D721Med (cell line): ENCODE data around the gene GDPD5.
A peak's percentile ranks its signal among the peaks of the same experiment; 100 is the strongest.

Source experiments
- DNase-seq: peaks from one replicate; pipeline ENCODE4 v3.0.0; 2011; ENCODE audit warnings: low spot score; ENCODE audit not compliant: insufficient read length
- FAIRE-seq: peaks from 2 replicates; lab custom pipeline; 2011; peaks lifted over from hg19 to GRCh38; lab: Jason Lieb, UNC
- TF ChIP-seq, protein P1 (sequence below): IDR thresholded peaks from 2 replicates; pipeline ENCODE4 v1.5.1; 2012; ENCODE audit warnings: mild to moderate bottlenecking, control low read depth; ENCODE audit not compliant: insufficient read depth; ENCODE audit errors: missing control alignments

Gene GDPD5

DNA sequence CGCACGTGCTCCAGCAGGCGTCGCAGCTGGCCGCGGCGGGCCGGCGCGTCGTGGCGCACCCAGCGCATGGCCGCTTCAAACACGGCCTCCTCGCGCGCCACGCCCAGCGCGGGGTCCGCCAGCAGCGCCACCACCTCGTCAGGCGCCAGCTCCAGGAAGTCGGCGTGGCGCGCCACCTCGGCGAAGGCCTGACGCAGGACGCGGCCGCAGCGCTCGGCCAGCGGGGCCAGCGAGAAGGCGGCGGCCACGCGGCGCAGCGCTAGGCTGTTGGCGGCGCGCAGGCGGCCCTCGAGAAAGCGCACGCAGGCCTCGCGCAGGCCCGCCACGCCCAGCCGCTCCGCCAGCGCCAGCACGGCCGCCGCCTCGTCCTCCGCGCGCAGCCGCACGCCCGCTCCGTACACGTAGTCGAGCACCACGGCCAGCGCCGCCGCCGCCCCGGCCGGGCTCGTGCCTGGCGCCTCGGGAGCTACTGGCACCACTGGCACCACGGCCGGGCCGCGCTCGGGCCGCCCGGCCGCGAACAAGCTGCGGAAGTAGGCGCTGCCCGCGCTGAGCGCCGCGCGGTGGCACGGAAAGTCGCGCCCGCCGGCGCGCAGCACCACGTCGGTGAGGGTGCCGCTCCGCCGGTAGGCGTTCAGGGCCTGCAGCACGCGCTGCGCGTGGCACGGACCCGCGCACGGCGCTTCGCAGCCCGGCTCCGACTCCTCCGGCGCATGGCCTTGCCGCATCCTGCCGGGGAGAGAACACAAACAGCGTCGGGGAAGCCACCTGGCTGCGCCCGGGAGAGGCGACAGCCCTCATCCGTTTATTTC lies 95.6 kb downstream of the GDPD5 start:
- DNase-seq = no peak
- TF ChIP-seq, protein P1, sequence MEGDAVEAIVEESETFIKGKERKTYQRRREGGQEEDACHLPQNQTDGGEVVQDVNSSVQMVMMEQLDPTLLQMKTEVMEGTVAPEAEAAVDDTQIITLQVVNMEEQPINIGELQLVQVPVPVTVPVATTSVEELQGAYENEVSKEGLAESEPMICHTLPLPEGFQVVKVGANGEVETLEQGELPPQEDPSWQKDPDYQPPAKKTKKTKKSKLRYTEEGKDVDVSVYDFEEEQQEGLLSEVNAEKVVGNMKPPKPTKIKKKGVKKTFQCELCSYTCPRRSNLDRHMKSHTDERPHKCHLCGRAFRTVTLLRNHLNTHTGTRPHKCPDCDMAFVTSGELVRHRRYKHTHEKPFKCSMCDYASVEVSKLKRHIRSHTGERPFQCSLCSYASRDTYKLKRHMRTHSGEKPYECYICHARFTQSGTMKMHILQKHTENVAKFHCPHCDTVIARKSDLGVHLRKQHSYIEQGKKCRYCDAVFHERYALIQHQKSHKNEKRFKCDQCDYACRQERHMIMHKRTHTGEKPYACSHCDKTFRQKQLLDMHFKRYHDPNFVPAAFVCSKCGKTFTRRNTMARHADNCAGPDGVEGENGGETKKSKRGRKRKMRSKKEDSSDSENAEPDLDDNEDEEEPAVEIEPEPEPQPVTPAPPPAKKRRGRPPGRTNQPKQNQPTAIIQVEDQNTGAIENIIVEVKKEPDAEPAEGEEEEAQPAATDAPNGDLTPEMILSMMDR = no peak
- no peak for FAIRE-seq

- DNase-seq (no peak), FAIRE-seq (no peak)
- TF ChIP-seq, protein P1 = no peak
These were observed 96.2 kb downstream of the GDPD5 start for GRCh38 chr11:75429641-75429901.

DNA sequence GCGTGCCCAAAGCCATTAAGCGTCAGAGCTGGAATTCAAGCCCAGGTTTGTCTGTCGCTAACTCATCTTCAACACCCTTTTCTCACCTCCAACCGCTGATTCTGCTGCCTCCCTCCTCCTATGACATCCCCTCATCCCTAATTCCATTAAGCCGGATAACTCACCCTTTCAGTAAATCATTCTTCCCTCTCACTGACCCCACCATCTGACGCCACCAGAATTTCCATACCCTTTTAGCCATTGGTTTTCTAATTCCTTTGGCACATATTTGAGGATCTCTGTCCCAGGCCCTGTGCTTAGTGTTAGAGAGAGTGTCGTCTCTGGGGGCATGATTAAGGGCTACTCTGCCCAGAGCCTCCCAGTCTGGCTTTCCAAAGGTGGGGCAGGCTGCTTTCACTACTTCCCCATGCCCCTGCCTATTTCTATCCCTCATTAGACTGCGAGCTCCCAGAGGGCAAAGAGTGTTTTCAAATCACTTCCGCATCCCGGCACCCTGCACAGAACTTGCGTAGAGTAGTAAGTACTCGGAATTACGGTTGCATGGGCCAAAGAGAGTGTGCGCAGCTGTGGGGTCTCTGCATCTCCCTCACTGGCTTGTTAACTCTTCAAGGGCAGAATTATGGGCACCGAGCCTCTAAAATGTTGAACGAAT lies 96.6 kb downstream of the GDPD5 start:
- FAIRE-seq (peak; percentile 82), DNase-seq (peak; percentile 76)
- TF ChIP-seq, protein P1 = no peak

GRCh38 chr11:75428281-75428724 lies 97.4 kb downstream of the GDPD5 start:
- FAIRE-seq = peak; percentile 85
- TF ChIP-seq, protein P1 = no peak
- DNase-seq = peak; percentile 99

GRCh38 chr11:75427181-75427580 lies 98.6 kb downstream of the GDPD5 start:
- TF ChIP-seq, protein P1 = no peak
- no peak for FAIRE-seq

DNA sequence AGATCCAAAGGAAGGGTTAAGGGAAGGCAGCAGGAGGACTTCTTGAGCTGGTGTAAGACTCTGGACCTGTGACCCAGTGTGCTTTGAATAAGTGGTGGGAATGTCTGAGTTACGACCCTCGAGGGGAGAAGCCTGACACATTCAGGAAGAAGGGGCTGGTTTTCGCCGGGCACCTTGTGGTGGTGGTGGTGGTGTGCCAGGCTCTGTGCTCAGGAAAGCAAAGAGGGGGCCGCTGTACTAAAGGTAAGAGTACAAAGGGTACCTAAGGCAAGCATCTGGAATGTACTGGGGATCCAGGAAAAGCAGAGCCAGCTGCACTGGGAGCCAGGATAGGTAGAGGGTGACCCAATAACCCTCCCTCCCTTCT lies 99.0 kb downstream of the GDPD5 start:
- no peak for FAIRE-seq
- DNase-seq = peak; percentile 3
- TF ChIP-seq, protein P1 = no peak

More at GRCh38 chr11:75427181-75427580, 98.6 kb downstream of the GDPD5 start:
- DNase-seq = no peak

- FAIRE-seq = no peak
- peak; percentile 24 for DNase-seq
- TF ChIP-seq, protein P1 = peak; percentile 18
These were observed 100.3 kb downstream of the GDPD5 start for GRCh38 chr11:75425422-75425821.
